Pancreas (tissue), 10 donors: ENCODE measurements around the gene PCBD1. TPM values are rescaled to one million over a fixed set of nuclear protein-coding genes. Genes with fewer than 3 reads are reported as not detected.
A peak's percentile ranks its signal among the peaks of the same experiment; 100 is the strongest.

Experiments used
- ATAC-seq, 4 donors: fragments of 200-7000 bp; cut with Tn5 transposase; one replicate each; pipeline versions ENCODE4 v1.8.0 to v1.9.1; 2020; ENCODE audit warnings: mild to moderate bottlenecking in 4 of 4, moderate library complexity in 4 of 4
- DNase-seq, 6 donors: peaks; one replicate each; pipeline ENCODE4 v3.0.0-alpha.2; 2020
- FAIRE-seq: peaks from 2 replicates; lab custom pipeline; 2012; peaks lifted over from hg19 to GRCh38; lab: Jason Lieb, UNC
- H3K27ac ChIP-seq, 4 donors: fragments of 200-600 bp; sonication (generic); 1 replicate in 3 of 4; 2 replicates in 1 of 4; pipeline versions ENCODE4 v1.5.0 to v1.8.0; 2020
- H3K27me3 ChIP-seq, 4 donors: fragments of 200-600 bp; one replicate each; pipeline ENCODE4 v1.8.0; 2021
- H3K36me3 ChIP-seq, 3 donors: fragments of 200-600 bp; sonication (generic) in 1 of 3; one replicate each; pipeline versions ENCODE4 v1.5.0 to v1.8.0; 2020 to 2021
- H3K4me1 ChIP-seq, 3 donors: fragments of 200-600 bp; one replicate each; pipeline ENCODE4 v1.8.0; 2021
- H3K4me3 ChIP-seq, 4 donors: fragments of 200-600 bp; sonication (generic) in 2 of 4; one replicate each; pipeline versions ENCODE4 v1.5.0 to v1.8.0; 2020 to 2021
- H3K9me3 ChIP-seq, 4 donors: fragments of 200-600 bp; one replicate each; pipeline ENCODE4 v1.8.0; 2021
- CTCF ChIP-seq, 4 donors: fragments of 200-600 bp; sonication (generic) in 3 of 4; IDR thresholded peaks; one replicate each; pipeline versions ENCODE4 v1.5.0 to v1.8.0; 2021; ENCODE audit warnings: antibody characterized with exemption in 4 of 4
- WGBS, 2 donors: extraction: QIAGEN DNeasy Blood & Tissue Kit; methylation state at CpG; one replicate each; pipeline ENCODE4 v1.1.7; 2013; 5-methylcytosine and 5-hydroxymethylcytosine counted together
- intact Hi-C, 3 donors: fragments of 100-400 bp; cut with DNase I; formaldehyde crosslinking; loops; one replicate each; pipeline versions ENCODE4 v1.11.1 to v1.14.2; 2022
- polyA plus RNA-seq, 2 donors: library from polyadenylated mRNA; stranded (reverse); fragments of 200-250 nt; gene quantifications; one replicate each; pipeline ENCODE4 v1.2.3, GENCODE V29; 2013
- total RNA-seq, 6 donors: library from RNA; stranded (reverse); fragmentation: NEBNext Ultra II Directional in 4 of 6; extraction: Animal tissue kit (Norgen Biotek cat#: 25700) in 4 of 6; gene quantifications; one replicate each; pipeline versions ENCODE4 v1.2.1 to v1.2.4, GENCODE V29; 2021 to 2023
- donor health status: healthy with polysubstance abuse.
- donor health status: DM: no; HTN: no; CAD: no; lungs with moderate emphysema.
- donor health status: DM: no; HTN: no; CAD: no.
- donor health status: control.
- donor health status: control.
- donor health status: Bipolar disorder and iron deficiency.
- donor health status: DM: yes; HTN: yes; CAD: no.
- donor health status: DM: no; HTN: no; CAD: no.
- donor health status: DM: no; HTN: no; CAD: no.
- donor health status: DM: yes; HTN: yes; CAD: no.

The PCBD1 gene
- total and polyA plus RNA-seq, 8 donors = 63.6 to 95.9 (median 76.9) TPM

- Histone ChIP-seq H3K4me3 (no peak overlapping the region), H3K27me3 (no peaks in the 10 kb centered on the region), H3K36me3 (peaks cover 0 to 8% (median 8%) of the 10 kb centered on the region in 3 donors), H3K9me3 (no peaks in the 10 kb centered on the region), H3K27ac (no peak overlapping the region), H3K4me1 (peaks cover 21 to 31% (median 22%) of the 10 kb centered on the region in 3 donors)
- FAIRE-seq (no peak), DNase-seq (no peak), ATAC-seq (no peak)
- 48 to 49% methylated on average over 3 of the region's 3 CpGs for WGBS, 2 donors
- intact Hi-C loops = no loop called here
- TF ChIP-seq CTCF (IDR thresholded peaks at IDR 0.05) = no peak
Observed at GRCh38 chr10:70889291-70889690, 926 bp upstream of the PCBD1 start.

GRCh38 chr10:70886921-70887665, 1.3 kb downstream of the PCBD1 start:
- DNase-seq (no peak), FAIRE-seq (no peak), ATAC-seq (peak in 2 of 4 donors; percentile 0 to 1)
- Histone ChIP-seq H3K4me1 (peaks cover 21 to 31% (median 22%) of the 10 kb centered on the region in 3 donors), H3K9me3 (no peaks in the 10 kb centered on the region), H3K4me3 (peak overlapping the region; percentile 65 to 97 (median 86)), H3K27ac (peak overlapping the region; percentile 85 to 97 (median 94)), H3K27me3 (no peaks in the 10 kb centered on the region), H3K36me3 (peaks cover 0 to 8% (median 8%) of the 10 kb centered on the region in 3 donors)
- no peak for TF ChIP-seq CTCF (IDR thresholded peaks at IDR 0.05)
- 31 to 36% methylated on average over 10 to 12 of the region's 12 CpGs for WGBS, 2 donors
- intact Hi-C loops = no loop called here

GRCh38 chr10:70885931-70886903, 2.1 kb downstream of the PCBD1 start:
- Histone ChIP-seq H3K36me3 (peaks cover 0 to 8% (median 8%) of the 10 kb centered on the region in 3 donors), H3K27ac (no peak overlapping the region), H3K9me3 (no peaks in the 10 kb centered on the region), H3K4me1 (peaks cover 20 to 30% (median 22%) of the 10 kb centered on the region in 3 donors), H3K4me3 (no peak overlapping the region), H3K27me3 (no peaks in the 10 kb centered on the region)
- no peak for ATAC-seq
- intact Hi-C loops = no loop called here
- DNase-seq = peak in 5 of 6 donors; percentile 28 to 72 (median 52)
- no peak for TF ChIP-seq CTCF (IDR thresholded peaks at IDR 0.05)
- 62 to 80% methylated on average over 18 of the region's 18 CpGs for WGBS, 2 donors
- no peak for FAIRE-seq

GRCh38 chr10:70885481-70885880, 2.9 kb downstream of the PCBD1 start:
- no peak for DNase-seq
- Histone ChIP-seq H3K9me3 (no peaks in the 10 kb centered on the region), H3K27me3 (no peaks in the 10 kb centered on the region), H3K4me1 (peaks cover 12 to 23% (median 22%) of the 10 kb centered on the region in 3 donors), H3K27ac (no peak overlapping the region), H3K36me3 (peaks cover 0 to 8% (median 8%) of the 10 kb centered on the region in 3 donors), H3K4me3 (no peak overlapping the region)
- ATAC-seq = no peak
- no peak for FAIRE-seq
- no peak for TF ChIP-seq CTCF (IDR thresholded peaks at IDR 0.05)
- intact Hi-C loops = no loop called here
- WGBS, 2 donors = 67 to 76% methylated on average over 4 of the region's 4 CpGs
